Progenitor cell of endocrine pancreas (in vitro differentiated cells): ENCODE data around the gene CHD9. TPM values are rescaled to one million over a fixed set of nuclear protein-coding genes. Genes with fewer than 3 reads are reported as not detected.

Experiments
- DNase-seq: peaks from one replicate; pipeline ENCODE4 v3.0.0; 2021; ENCODE audit warnings: low spot score; ENCODE audit not compliant: unreplicated experiment
- H3K27ac Mint-ChIP-seq: 2 replicates; pipeline ENCODE4 v1.8.0; 2021; ENCODE audit warnings: mild to moderate bottlenecking, moderate library complexity, mixed read lengths
- H3K27me3 Mint-ChIP-seq: 2 replicates; pipeline ENCODE4 v1.8.0; 2021; ENCODE audit warnings: mixed read lengths
- H3K36me3 Mint-ChIP-seq: 2 replicates; pipeline ENCODE4 v1.8.0; 2022; ENCODE audit warnings: mixed read lengths; ENCODE audit not compliant: insufficient read depth
- H3K4me1 Mint-ChIP-seq: 2 replicates; pipeline ENCODE4 v1.8.0; 2021; ENCODE audit warnings: low read depth, mixed read lengths
- H3K4me3 Mint-ChIP-seq: 2 replicates; pipeline ENCODE4 v1.8.0; 2021; ENCODE audit warnings: low read depth, mild to moderate bottlenecking, moderate library complexity, mixed read lengths
- H3K9me3 Mint-ChIP-seq: 2 replicates; pipeline ENCODE4 v1.8.0; 2021; ENCODE audit warnings: low read depth, mixed read lengths
- total RNA-seq: library from RNA; stranded (reverse); gene quantifications from 2 replicates; pipeline ENCODE4 v1.2.1, GENCODE V29; 2021
- TF ChIP-seq, protein P1 (sequence below): fragments of 200-600 bp; sonication (generic); IDR thresholded peaks from one replicate; pipeline ENCODE4 v1.5.0; 2021; ENCODE audit warnings: antibody characterized with exemption, mild to moderate bottlenecking; ENCODE audit not compliant: unreplicated experiment

Gene CHD9
- total RNA-seq, 1 donor from 2014 or later, result 67.7 TPM

DNA sequence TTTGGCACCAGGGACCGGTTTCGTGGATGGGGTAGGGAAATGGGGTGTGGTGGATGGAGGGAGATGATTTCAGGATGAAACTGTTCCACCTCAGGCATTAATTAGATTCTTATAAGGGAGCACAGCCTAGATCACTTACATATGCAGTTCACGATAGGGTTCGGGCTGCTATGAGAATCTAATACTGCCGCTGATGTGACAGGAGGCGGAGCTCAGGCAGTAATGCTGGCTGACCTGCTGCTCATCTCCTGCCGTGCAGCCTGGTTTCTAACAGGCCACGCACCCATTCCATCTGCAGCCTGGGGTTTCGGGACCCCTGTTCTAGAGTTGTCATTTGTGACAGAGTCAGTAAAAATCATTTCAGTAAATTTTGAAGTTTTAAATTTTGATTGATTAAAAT, 99.7 kb downstream of the CHD9 start:
- no peak for DNase-seq
- H3K4me3 Mint-ChIP-seq, result no peak overlapping the region

DNA sequence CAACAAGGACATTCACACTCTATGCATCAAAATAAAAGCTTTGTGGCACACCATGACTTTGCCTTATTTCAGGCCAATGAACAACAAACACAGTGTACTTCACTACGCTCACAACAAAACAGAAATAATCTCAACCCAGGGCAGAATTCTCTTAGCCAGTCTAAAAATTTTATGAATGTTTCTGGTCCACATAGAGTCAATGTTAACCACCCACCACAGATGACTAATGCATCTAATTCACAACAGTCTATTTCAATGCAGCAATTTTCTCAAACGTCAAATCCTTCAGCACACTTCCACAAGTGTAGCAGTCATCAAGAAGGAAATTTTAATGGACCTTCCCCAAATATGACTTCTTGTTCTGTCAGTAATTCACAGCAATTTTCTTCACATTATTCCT, 101.7 kb downstream of the CHD9 start:
- H3K4me3 Mint-ChIP-seq, result no peak overlapping the region
- H3K4me1 Mint-ChIP-seq, result no peaks in the 10 kb centered on the region

More for the DNA sequence above, 99.7 kb downstream of the CHD9 start:
- TF ChIP-seq, protein P1, sequence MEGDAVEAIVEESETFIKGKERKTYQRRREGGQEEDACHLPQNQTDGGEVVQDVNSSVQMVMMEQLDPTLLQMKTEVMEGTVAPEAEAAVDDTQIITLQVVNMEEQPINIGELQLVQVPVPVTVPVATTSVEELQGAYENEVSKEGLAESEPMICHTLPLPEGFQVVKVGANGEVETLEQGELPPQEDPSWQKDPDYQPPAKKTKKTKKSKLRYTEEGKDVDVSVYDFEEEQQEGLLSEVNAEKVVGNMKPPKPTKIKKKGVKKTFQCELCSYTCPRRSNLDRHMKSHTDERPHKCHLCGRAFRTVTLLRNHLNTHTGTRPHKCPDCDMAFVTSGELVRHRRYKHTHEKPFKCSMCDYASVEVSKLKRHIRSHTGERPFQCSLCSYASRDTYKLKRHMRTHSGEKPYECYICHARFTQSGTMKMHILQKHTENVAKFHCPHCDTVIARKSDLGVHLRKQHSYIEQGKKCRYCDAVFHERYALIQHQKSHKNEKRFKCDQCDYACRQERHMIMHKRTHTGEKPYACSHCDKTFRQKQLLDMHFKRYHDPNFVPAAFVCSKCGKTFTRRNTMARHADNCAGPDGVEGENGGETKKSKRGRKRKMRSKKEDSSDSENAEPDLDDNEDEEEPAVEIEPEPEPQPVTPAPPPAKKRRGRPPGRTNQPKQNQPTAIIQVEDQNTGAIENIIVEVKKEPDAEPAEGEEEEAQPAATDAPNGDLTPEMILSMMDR, result no peak
- H3K9me3 Mint-ChIP-seq, result no peaks in the 10 kb centered on the region
- H3K4me1 Mint-ChIP-seq, result no peaks in the 10 kb centered on the region
- H3K36me3 Mint-ChIP-seq, result peaks cover 8% of the 10 kb centered on the region
- H3K27me3 Mint-ChIP-seq, result no peaks in the 10 kb centered on the region
- no peak overlapping the region for H3K27ac Mint-ChIP-seq

DNA sequence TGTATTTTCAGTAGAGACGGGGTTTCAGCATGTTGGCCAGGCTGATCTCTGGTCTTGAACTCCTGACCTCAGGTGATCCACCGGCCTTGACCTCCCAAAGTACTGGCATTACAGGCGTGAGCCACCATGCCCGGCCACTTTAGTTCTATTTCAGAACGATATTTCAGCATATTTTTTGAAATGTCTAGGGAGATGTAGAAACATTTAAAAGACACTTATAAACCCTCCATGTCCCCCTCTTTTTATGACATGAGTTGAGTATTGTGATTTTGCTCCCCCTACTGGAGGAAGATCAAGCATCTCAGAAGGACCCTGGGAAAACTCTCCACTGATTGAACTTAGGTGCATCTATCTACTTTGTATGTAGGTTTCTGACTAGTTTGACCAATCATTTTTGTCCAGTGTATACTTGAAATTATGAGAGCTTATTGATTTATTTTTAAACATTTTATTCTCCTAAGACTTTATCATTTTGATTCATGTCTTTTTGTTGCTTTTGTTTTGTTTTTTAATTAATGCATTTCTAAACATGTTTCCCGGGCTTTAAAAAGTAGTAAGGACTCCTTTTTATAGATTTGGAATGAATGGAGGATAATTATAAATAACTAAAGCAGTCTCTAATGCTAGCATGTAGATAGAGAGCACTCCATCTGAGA, 105.1 kb downstream of the CHD9 start:
- H3K4me3 Mint-ChIP-seq, result no peak overlapping the region
- TF ChIP-seq, protein P1, result peak; percentile 74
- H3K9me3 Mint-ChIP-seq, result no peaks in the 10 kb centered on the region
- H3K27me3 Mint-ChIP-seq, result no peaks in the 10 kb centered on the region
- no peaks in the 10 kb centered on the region for H3K4me1 Mint-ChIP-seq
- no peak for DNase-seq
- no peak overlapping the region for H3K27ac Mint-ChIP-seq
- H3K36me3 Mint-ChIP-seq, result peaks cover 7% of the 10 kb centered on the region

More for the DNA sequence above, 101.7 kb downstream of the CHD9 start:
- Mint-ChIP-seq H3K9me3 (no peaks in the 10 kb centered on the region), H3K27ac (no peak overlapping the region), H3K27me3 (no peaks in the 10 kb centered on the region), H3K36me3 (peaks cover 7% of the 10 kb centered on the region)
- no peak for DNase-seq
- TF ChIP-seq, protein P1, result no peak

DNA sequence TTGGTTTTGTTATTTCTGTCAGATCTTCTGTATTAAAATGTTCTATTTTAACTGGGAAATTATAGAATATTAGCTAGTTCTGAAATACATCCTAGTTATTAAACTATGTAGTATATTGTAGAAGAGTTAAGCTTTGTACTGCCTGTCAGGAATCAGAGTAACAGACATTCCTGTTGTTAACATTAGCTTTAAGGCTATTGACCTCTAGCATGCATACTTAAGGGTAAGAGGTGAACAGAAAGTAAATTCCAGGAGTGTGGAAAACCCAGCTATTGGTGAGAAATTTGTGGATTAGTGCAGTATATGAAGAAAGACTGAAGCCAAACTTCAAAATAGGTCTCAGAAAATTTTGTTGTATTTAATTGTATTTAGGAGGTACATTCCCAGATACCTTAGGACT, 111.3 kb downstream of the CHD9 start:
- H3K4me1 Mint-ChIP-seq, result peaks cover 3% of the 10 kb centered on the region
- H3K9me3 Mint-ChIP-seq, result no peaks in the 10 kb centered on the region
- no peak overlapping the region for H3K27ac Mint-ChIP-seq
- TF ChIP-seq, protein P1, result no peak
- no peak for DNase-seq
- H3K27me3 Mint-ChIP-seq, result no peaks in the 10 kb centered on the region
- no peaks in the 10 kb centered on the region for H3K36me3 Mint-ChIP-seq
- H3K4me3 Mint-ChIP-seq, result no peak overlapping the region

DNA sequence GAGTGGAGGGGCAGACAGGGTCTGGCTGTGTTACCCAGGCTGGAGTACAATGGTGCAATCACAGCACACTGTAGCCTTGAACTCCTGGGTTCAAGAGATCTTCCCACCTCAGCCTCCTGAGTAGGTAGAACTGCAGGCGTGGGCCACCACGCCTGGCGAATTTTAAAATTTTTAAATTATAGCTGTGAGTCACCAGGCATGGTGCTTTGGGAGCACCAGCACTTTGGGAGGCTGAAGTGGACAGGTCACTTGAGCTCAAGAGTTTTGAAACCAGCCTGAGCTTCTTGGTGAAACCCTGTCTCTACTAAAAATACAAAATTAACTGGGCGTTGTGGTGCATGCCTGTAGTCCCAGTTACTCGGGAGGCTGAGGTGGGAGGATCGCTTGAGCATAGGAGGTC, 114.0 kb downstream of the CHD9 start:
- peaks cover 3% of the 10 kb centered on the region for H3K4me1 Mint-ChIP-seq
- no peak overlapping the region for H3K27ac Mint-ChIP-seq
- TF ChIP-seq, protein P1, result no peak
- no peak overlapping the region for H3K4me3 Mint-ChIP-seq
- no peaks in the 10 kb centered on the region for H3K36me3 Mint-ChIP-seq
- H3K9me3 Mint-ChIP-seq, result no peaks in the 10 kb centered on the region
- H3K27me3 Mint-ChIP-seq, result no peaks in the 10 kb centered on the region
- DNase-seq, result no peak
